Loucy (cell line): ENCODE results near the gene CATSPERD.

ENCODE experiments used
- H2AFZ ChIP-seq: fragments of 200-600 bp; sonication (generic); 2 replicates; pipeline ENCODE4 v1.6.0; 2016; ENCODE audit warnings: antibody characterized with exemption, mild to moderate bottlenecking, low read length, moderate library complexity
- H3F3A ChIP-seq: fragments of 200-600 bp; 2 replicates; pipeline ENCODE4 v1.6.0; 2016; ENCODE audit warnings: antibody characterized with exemption, low read depth, mild to moderate bottlenecking
- H3K27me3 ChIP-seq: fragments of 200-600 bp; sonication (generic); 2 replicates; pipeline ENCODE4 v1.6.1; 2014; ENCODE audit warnings: low read length, mild to moderate bottlenecking; ENCODE audit not compliant: insufficient read depth, poor library complexity, severe bottlenecking
- H3K36me3 ChIP-seq: fragments of 200-600 bp; sonication (generic); 2 replicates; pipeline ENCODE4 v1.6.1; 2016; ENCODE audit warnings: low read length; ENCODE audit not compliant: insufficient read depth
- H3K4me1 ChIP-seq: fragments of 200-600 bp; sonication (generic); 2 replicates; pipeline ENCODE4 v1.5.1; 2014; ENCODE audit warnings: low read length, mild to moderate bottlenecking; ENCODE audit not compliant: insufficient read depth, poor library complexity, severe bottlenecking
- H3K4me2 ChIP-seq: fragments of 200-600 bp; sonication (generic); 2 replicates; pipeline ENCODE4 v1.6.0; 2014; ENCODE audit warnings: antibody characterized with exemption, low read length, low read depth, mild to moderate bottlenecking; ENCODE audit not compliant: poor library complexity, severe bottlenecking
- H3K4me3 ChIP-seq: fragments of 200-600 bp; sonication (generic); 2 replicates; pipeline ENCODE4 v1.5.1; 2014; ENCODE audit warnings: low read length, mild to moderate bottlenecking, mixed read lengths; ENCODE audit not compliant: poor library complexity, severe bottlenecking
- H3K79me2 ChIP-seq: fragments of 200-600 bp; sonication (generic); 2 replicates; pipeline ENCODE4 v1.6.1; 2014; ENCODE audit warnings: low read length; ENCODE audit not compliant: insufficient read depth
- H3K9ac ChIP-seq: fragments of 200-600 bp; sonication (generic); 2 replicates; pipeline ENCODE4 v1.6.0; 2014; ENCODE audit warnings: mild to moderate bottlenecking, low read depth, low read length, moderate library complexity; ENCODE audit not compliant: poor library complexity, severe bottlenecking
- H3K9me2 ChIP-seq: fragments of 200-600 bp; sonication (generic); replicated peaks from 2 replicates; pipeline ENCODE4 v1.6.1; 2016; ENCODE audit warnings: low read depth, low read length, mixed read lengths
- H3K9me3 ChIP-seq: fragments of 200-600 bp; sonication (generic); 2 replicates; pipeline ENCODE4 v1.6.1; 2014; ENCODE audit warnings: mild to moderate bottlenecking, antibody characterized with exemption, low read length, low read depth; ENCODE audit not compliant: insufficient read depth
- H4K20me1 ChIP-seq: fragments of 200-600 bp; sonication (generic); 2 replicates; pipeline ENCODE4 v1.6.0; 2014; ENCODE audit warnings: antibody characterized with exemption, low read length, mild to moderate bottlenecking; ENCODE audit not compliant: insufficient read depth, poor library complexity, severe bottlenecking
- CTCF ChIP-seq: fragments of 200-600 bp; sonication (generic); conservative IDR thresholded peaks from 2 replicates; pipeline ENCODE4 v1.5.1; 2014; ENCODE audit warnings: mild to moderate bottlenecking, antibody characterized with exemption, low read length
- EZH2phosphoT487 ChIP-seq: fragments of 200-600 bp; IDR thresholded peaks from 2 replicates; pipeline ENCODE4 v1.6.1; 2018; ENCODE audit warnings: antibody characterized with exemption, mild to moderate bottlenecking, moderate library complexity, borderline replicate concordance

CATSPERD gene

GRCh38 chr19:5823579-5824281, 103.3 kb downstream of the CATSPERD start:
- Histone ChIP-seq H3K27me3 (no peaks in the 10 kb centered on the region), H4K20me1 (no peaks in the 10 kb centered on the region), H3K4me3 (no peak overlapping the region), H3K4me1 (peaks cover 10% of the 10 kb centered on the region), H3F3A (no peaks in the 10 kb centered on the region), H3K9ac (no peak overlapping the region), H3K36me3 (no peaks in the 10 kb centered on the region), H3K9me3 (no peaks in the 10 kb centered on the region), H3K4me2 (no peak overlapping the region), H2AFZ (no peak overlapping the region), H3K79me2 (no peaks in the 10 kb centered on the region), H3K9me2 (no peaks in the 10 kb centered on the region)
- TF ChIP-seq EZH2phosphoT487 (no peak), CTCF (peak; percentile 46)

GRCh38 chr19:5824751-5825150, 104.3 kb downstream of the CATSPERD start:
- Histone ChIP-seq H3K9me2 (no peaks in the 10 kb centered on the region), H3K9me3 (no peaks in the 10 kb centered on the region), H4K20me1 (no peaks in the 10 kb centered on the region), H3K79me2 (no peaks in the 10 kb centered on the region), H3K4me2 (no peak overlapping the region), H3F3A (no peaks in the 10 kb centered on the region), H3K4me3 (no peak overlapping the region), H3K27me3 (no peaks in the 10 kb centered on the region), H3K4me1 (peaks cover 10% of the 10 kb centered on the region), H3K36me3 (no peaks in the 10 kb centered on the region), H2AFZ (no peak overlapping the region), H3K9ac (no peak overlapping the region)
- TF ChIP-seq CTCF, result no peak
- TF ChIP-seq EZH2phosphoT487, result no peak

GRCh38 chr19:5825178-5825577, 104.7 kb downstream of the CATSPERD start:
- Histone ChIP-seq H3K4me1 (peaks cover 10% of the 10 kb centered on the region), H3K9ac (no peak overlapping the region), H3K9me2 (no peaks in the 10 kb centered on the region), H4K20me1 (no peaks in the 10 kb centered on the region), H3K9me3 (no peaks in the 10 kb centered on the region), H3K79me2 (no peaks in the 10 kb centered on the region), H3K4me3 (no peak overlapping the region), H3K4me2 (no peak overlapping the region), H3K36me3 (no peaks in the 10 kb centered on the region), H2AFZ (no peak overlapping the region), H3F3A (no peaks in the 10 kb centered on the region), H3K27me3 (no peaks in the 10 kb centered on the region)
- TF ChIP-seq EZH2phosphoT487 (no peak), CTCF (no peak)
